ENCODE results near the gene C5.

DNA sequence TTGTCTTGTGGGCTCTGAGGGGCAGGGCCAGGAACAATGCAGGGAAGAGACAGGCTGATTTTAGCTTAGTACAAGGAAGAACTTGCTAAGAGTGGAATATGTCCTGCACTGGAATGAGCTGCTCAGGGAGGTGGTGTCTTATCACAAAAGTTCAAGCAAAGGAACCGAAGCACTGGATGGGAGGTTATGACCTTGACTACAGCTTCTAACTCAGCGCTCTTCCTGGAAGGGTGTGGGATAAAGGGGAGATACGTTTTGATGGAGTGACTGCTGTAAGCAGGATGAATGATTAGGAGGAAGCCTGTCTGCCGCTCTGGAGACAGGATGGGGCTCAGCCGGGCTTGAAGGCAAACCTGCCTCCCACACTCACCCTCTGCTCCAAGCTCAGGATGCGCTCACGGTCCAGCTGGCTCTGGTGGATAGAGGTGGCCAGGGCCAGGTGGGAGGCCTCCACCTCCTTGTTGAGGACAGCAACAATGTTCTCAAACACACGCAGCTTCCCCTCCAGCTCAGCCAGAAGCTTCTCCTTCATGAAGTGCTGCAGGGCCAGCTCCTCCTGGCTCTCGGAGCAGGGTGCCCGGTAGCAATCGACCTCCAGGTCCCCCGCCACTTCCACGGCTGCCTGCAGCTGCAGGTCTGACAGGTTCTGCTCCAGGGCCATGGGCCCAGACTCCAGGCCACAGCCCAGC, 137.0 kb downstream of the C5 start:
- TF ChIP-seq, protein P1, sequence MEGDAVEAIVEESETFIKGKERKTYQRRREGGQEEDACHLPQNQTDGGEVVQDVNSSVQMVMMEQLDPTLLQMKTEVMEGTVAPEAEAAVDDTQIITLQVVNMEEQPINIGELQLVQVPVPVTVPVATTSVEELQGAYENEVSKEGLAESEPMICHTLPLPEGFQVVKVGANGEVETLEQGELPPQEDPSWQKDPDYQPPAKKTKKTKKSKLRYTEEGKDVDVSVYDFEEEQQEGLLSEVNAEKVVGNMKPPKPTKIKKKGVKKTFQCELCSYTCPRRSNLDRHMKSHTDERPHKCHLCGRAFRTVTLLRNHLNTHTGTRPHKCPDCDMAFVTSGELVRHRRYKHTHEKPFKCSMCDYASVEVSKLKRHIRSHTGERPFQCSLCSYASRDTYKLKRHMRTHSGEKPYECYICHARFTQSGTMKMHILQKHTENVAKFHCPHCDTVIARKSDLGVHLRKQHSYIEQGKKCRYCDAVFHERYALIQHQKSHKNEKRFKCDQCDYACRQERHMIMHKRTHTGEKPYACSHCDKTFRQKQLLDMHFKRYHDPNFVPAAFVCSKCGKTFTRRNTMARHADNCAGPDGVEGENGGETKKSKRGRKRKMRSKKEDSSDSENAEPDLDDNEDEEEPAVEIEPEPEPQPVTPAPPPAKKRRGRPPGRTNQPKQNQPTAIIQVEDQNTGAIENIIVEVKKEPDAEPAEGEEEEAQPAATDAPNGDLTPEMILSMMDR (IDR thresholded peaks at IDR 0.05): no peak
- TF ChIP-seq EP300 (IDR thresholded peaks at IDR 0.05): no peak
- no peak for TF ChIP-seq POLR2A (IDR thresholded peaks at IDR 0.05)
